A673 (cell line): Measurements from ENCODE around the gene MAP7D3. TPM values are rescaled to one million over a fixed set of nuclear protein-coding genes. Genes with fewer than 3 reads are reported as not detected.

Experiments
- BruUV-seq: library from RNA; stranded (reverse); fragments of 400-500 nt; replicated peaks from 2 replicates; lab custom pipeline; 2021; lab: Mats Ljungman, UMichigan
- CTCF ChIA-PET: fragments of 300-600 bp; sonication (Branson Sonifier 250); formaldehyde crosslinking; loops from one replicate; lab custom pipeline; 2022; ENCODE audit warnings: antibody characterized with exemption; lab: Charles Lee
- POLR2A ChIA-PET: fragments of 300-600 bp; sonication (Branson Sonifier 250); formaldehyde crosslinking; loops from one replicate; lab custom pipeline; 2022; ENCODE audit warnings: antibody characterized with exemption; ENCODE audit not compliant: low non-redundant PET; lab: Charles Lee
- DNase-seq: peaks from one replicate; pipeline ENCODE4 v3.0.0-alpha.2; 2015; ENCODE audit warnings: low spot score
- H3K27ac ChIP-seq: fragments of 200-600 bp; sonication (generic); 2 replicates; pipeline ENCODE4 v1.5.1; 2016; ENCODE audit warnings: mixed run types, low read depth, mild to moderate bottlenecking, mixed read lengths, antibody characterized with exemption, low read length; ENCODE audit not compliant: poor library complexity, severe bottlenecking
- H3K27me3 ChIP-seq: fragments of 200-600 bp; sonication (generic); replicated peaks from 2 replicates; pipeline ENCODE4 v1.6.1; 2017; ENCODE audit warnings: mixed run types, low read depth, mild to moderate bottlenecking, mixed read lengths, antibody characterized with exemption, low read length; ENCODE audit not compliant: insufficient read depth, poor library complexity
- H3K36me3 ChIP-seq: fragments of 200-600 bp; sonication (generic); 2 replicates; pipeline ENCODE4 v1.6.1; 2016; ENCODE audit warnings: mixed run types, mild to moderate bottlenecking, mixed read lengths, antibody characterized with exemption, low read length; ENCODE audit not compliant: insufficient read depth, poor library complexity, severe bottlenecking
- H3K4me1 ChIP-seq: fragments of 200-600 bp; sonication (generic); 2 replicates; pipeline ENCODE4 v1.6.1; 2017; ENCODE audit warnings: mixed run types, mild to moderate bottlenecking, mixed read lengths, antibody characterized with exemption, low read length; ENCODE audit not compliant: insufficient read depth, poor library complexity, severe bottlenecking
- H3K4me3 ChIP-seq: fragments of 200-600 bp; sonication (generic); 2 replicates; pipeline ENCODE4 v1.5.1; 2016; ENCODE audit warnings: low read depth, mixed run types, mild to moderate bottlenecking, mixed read lengths, low read length; ENCODE audit not compliant: poor library complexity, severe bottlenecking
- H3K9me3 ChIP-seq: fragments of 200-600 bp; sonication (generic); 2 replicates; pipeline ENCODE4 v1.6.1; 2016; ENCODE audit warnings: mixed run types, low read depth, mild to moderate bottlenecking, mixed read lengths, antibody characterized with exemption, low read length; ENCODE audit not compliant: poor library complexity, severe bottlenecking
- CTCF ChIP-seq: fragments of 300-800, 200-600 bp; sonication (generic); conservative IDR thresholded peaks from 2 replicates; pipeline ENCODE4 v1.5.1; 2017; ENCODE audit warnings: low read depth, mild to moderate bottlenecking, antibody characterized with exemption, low read length, moderate library complexity, mixed read lengths
- EZH2 ChIP-seq: fragments of 200-600 bp; sonication (generic); IDR thresholded peaks from 2 replicates; pipeline ENCODE4 v1.6.1; 2017; ENCODE audit warnings: borderline replicate concordance, low read depth, mild to moderate bottlenecking, mixed read lengths, antibody characterized with exemption, low read length; ENCODE audit not compliant: poor library complexity, severe bottlenecking
- intact Hi-C: fragments of 100-400 bp; cut with micrococcal nuclease; formaldehyde crosslinking; loops from one replicate; pipeline ENCODE4 v1.10.0; 2022; ENCODE audit not compliant: unreplicated experiment
- total RNA-seq: library from RNA; stranded (reverse); gene quantifications from 2 replicates; pipeline ENCODE4 v1.2.3, GENCODE V29; 2021

The MAP7D3 gene
- total RNA-seq, 1 experiment from 2014 or later, result 12.9 TPM

- Histone ChIP-seq H3K4me3 (no peak overlapping the region), H3K27ac (no peak overlapping the region), H3K27me3 (no peaks in the 10 kb centered on the region), H3K9me3 (no peaks in the 10 kb centered on the region), H3K4me1 (no peaks in the 10 kb centered on the region), H3K36me3 (peaks cover 18% of the 10 kb centered on the region)
- intact Hi-C loops, result no loop called here
- no peak for DNase-seq
- CTCF ChIA-PET, result no interaction called here
- POLR2A ChIA-PET, result interaction anchor here (0.6 kb wide), 1 partner anchor 10 kb away, joined by 3 read pairs; no protein-coding TSS in a partner anchor
- no TSS peak for BruUV-seq
- TF ChIP-seq EZH2 (no peak), CTCF (no peak)
These were observed 30.2 kb downstream of the MAP7D3 start for GRCh38 chrX:136220951-136221350.

- no TSS peak for BruUV-seq
- ChIA-PET CTCF (no interaction called here), POLR2A (interaction anchor here (0.6 kb wide), 1 partner anchor 10 kb away, joined by 3 read pairs; no protein-coding TSS in a partner anchor)
- no peak for TF ChIP-seq CTCF
- Histone ChIP-seq H3K9me3 (no peaks in the 10 kb centered on the region), H3K36me3 (peaks cover 18% of the 10 kb centered on the region), H3K4me1 (no peaks in the 10 kb centered on the region), H3K4me3 (no peak overlapping the region), H3K27me3 (no peaks in the 10 kb centered on the region), H3K27ac (no peak overlapping the region)
- intact Hi-C loops, result no loop called here
- DNase-seq, result no peak
These were observed 30.7 kb downstream of the MAP7D3 start for GRCh38 chrX:136220540-136220939.

- BruUV-seq, result no TSS peak
- POLR2A ChIA-PET, result no interaction called here
- CTCF ChIA-PET, result no interaction called here
- no peak for TF ChIP-seq EZH2
- no peak for TF ChIP-seq CTCF
- Histone ChIP-seq H3K27me3 (no peaks in the 10 kb centered on the region), H3K4me3 (no peak overlapping the region), H3K9me3 (no peaks in the 10 kb centered on the region), H3K4me1 (no peaks in the 10 kb centered on the region), H3K36me3 (peaks cover 18% of the 10 kb centered on the region), H3K27ac (no peak overlapping the region)
- intact Hi-C loops, result no loop called here
- no peak for DNase-seq
These were observed 31.3 kb downstream of the MAP7D3 start for GRCh38 chrX:136219893-136220292.
